Caco-2 (cell line): ENCODE measurements around the gene DPF3. TPM values are rescaled to one million over a fixed set of nuclear protein-coding genes. Genes with fewer than 3 reads are reported as not detected.

Source experiments
- BruUV-seq: library from RNA; stranded (reverse); fragments of 400-500 nt; replicated peaks from 2 replicates; lab custom pipeline; 2021; lab: Mats Ljungman, UMichigan
- CTCF ChIA-PET: fragments of 300-600 bp; sonication (Branson Sonifier 250); formaldehyde crosslinking; loops from one replicate; lab custom pipeline; 2022; ENCODE audit warnings: antibody characterized with exemption; lab: Charles Lee
- POLR2A ChIA-PET: fragments of 300-600 bp; sonication (Branson Sonifier 250); formaldehyde crosslinking; loops from one replicate; lab custom pipeline; 2022; ENCODE audit warnings: antibody characterized with exemption; lab: Charles Lee
- DNase-seq, 2 experiments: peaks; one replicate each; pipeline versions ENCODE4 v3.0.0 to v3.0.0-alpha.2; 2020 to 2022
- H3K27me3 ChIP-seq: replicated peaks from 2 replicates; pipeline ENCODE4 v1.6.0; 2011; ENCODE audit warnings: low read length; ENCODE audit not compliant: control insufficient read depth, insufficient read depth
- H3K36me3 ChIP-seq: 2 replicates; pipeline ENCODE4 v1.5.1; 2011; ENCODE audit warnings: low read length; ENCODE audit not compliant: control insufficient read depth, insufficient read depth
- H3K4me1 ChIP-seq: fragments of 250-450 bp; sonication (Bioruptor Pico); 2 replicates; pipeline ENCODE4 v1.5.1; 2020; ENCODE audit warnings: mild to moderate bottlenecking
- H3K4me3 ChIP-seq: 2 replicates; pipeline ENCODE4 v1.5.1; 2011; ENCODE audit warnings: low read depth, mild to moderate bottlenecking, control low read depth, low read length
- H3K9me3 ChIP-seq: fragments of 250-450 bp; sonication (Bioruptor Pico); 2 replicates; pipeline ENCODE4 v1.5.1; 2020; ENCODE audit warnings: mild to moderate bottlenecking, moderate library complexity
- H3K27ac Mint-ChIP-seq: one replicate; pipeline ENCODE4 v1.8.0; 2022; ENCODE audit warnings: mixed read lengths; ENCODE audit not compliant: unreplicated experiment
- H3K27me3 Mint-ChIP-seq: one replicate; pipeline ENCODE4 v1.8.0; 2022; ENCODE audit warnings: mixed read lengths; ENCODE audit not compliant: insufficient read depth, unreplicated experiment
- H3K36me3 Mint-ChIP-seq: one replicate; pipeline ENCODE4 v1.8.0; 2022; ENCODE audit warnings: mild to moderate bottlenecking, mixed read lengths; ENCODE audit not compliant: insufficient read depth, unreplicated experiment
- H3K4me1 Mint-ChIP-seq: one replicate; pipeline ENCODE4 v1.8.0; 2022; ENCODE audit warnings: low read depth, mixed read lengths; ENCODE audit not compliant: unreplicated experiment
- H3K4me3 Mint-ChIP-seq: one replicate; pipeline ENCODE4 v1.8.0; 2022; ENCODE audit warnings: mild to moderate bottlenecking, moderate library complexity, mixed read lengths; ENCODE audit not compliant: unreplicated experiment
- H3K9me3 Mint-ChIP-seq: one replicate; pipeline ENCODE4 v1.8.0; 2022; ENCODE audit warnings: mixed read lengths; ENCODE audit not compliant: unreplicated experiment
- CTCF ChIP-seq, 2 experiments: fragments of 200-600 bp in 1 of 2; IDR thresholded peaks; 1 replicate in 1 of 2; 2 replicates in 1 of 2; pipeline versions ENCODE4 v1.5.1 to v1.8.0; 2011 to 2022; ENCODE audit warnings: antibody characterized with exemption in 1 of 2, control low read depth in 1 of 2, inconsistent platforms in 1 of 2, low read depth in 1 of 2, low read length in 1 of 2, mild to moderate bottlenecking in 1 of 2, moderate library complexity in 1 of 2; ENCODE audit not compliant: insufficient read depth in 1 of 2, severe bottlenecking in 1 of 2, unreplicated experiment in 1 of 2
- intact Hi-C: fragments of 100-400 bp; cut with micrococcal nuclease; formaldehyde crosslinking; loops from one replicate; pipeline ENCODE4 v1.10.0; 2022; ENCODE audit not compliant: unreplicated experiment
- total RNA-seq: library from RNA; stranded (reverse); gene quantifications from 2 replicates; pipeline ENCODE4 v1.2.3, GENCODE V29; 2022

DPF3 gene
- total RNA-seq, 1 experiment from 2014 or later: not detected

GRCh38 chr14:72613975-72614319, 280.0 kb downstream of the DPF3 start:
- Mint-ChIP-seq H3K27ac (no peak overlapping the region), H3K9me3 (no peaks in the 10 kb centered on the region), H3K36me3 (no peaks in the 10 kb centered on the region), H3K27me3 (peaks cover 19% of the 10 kb centered on the region), H3K4me1 (no peaks in the 10 kb centered on the region), H3K4me3 (no peak overlapping the region)
- intact Hi-C loops: no loop called here
- ChIA-PET POLR2A (no interaction called here), CTCF (no interaction called here)
- Histone ChIP-seq H3K36me3 (no peaks in the 10 kb centered on the region), H3K27me3 (peaks cover 2% of the 10 kb centered on the region; the same call in 1 of the 2 replicates), H3K4me1 (no peaks in the 10 kb centered on the region), H3K9me3 (no peaks in the 10 kb centered on the region), H3K4me3 (no peak overlapping the region)
- no TSS peak for BruUV-seq
- no peak for TF ChIP-seq CTCF (IDR thresholded peaks at IDR 0.05; ENCODE audit: insufficient read depth in 1 of 2, low read depth in 1 of 2, low read length in 1 of 2, severe bottlenecking in 1 of 2, unreplicated experiment in 1 of 2)
- no peak for DNase-seq

GRCh38 chr14:72613231-72613974, 280.5 kb downstream of the DPF3 start:
- DNase-seq: no peak
- no peak overlapping the region for H3K4me3 Mint-ChIP-seq
- no peak overlapping the region for H3K4me3 ChIP-seq
- H3K27ac Mint-ChIP-seq: no peak overlapping the region
- H3K36me3 Mint-ChIP-seq: no peaks in the 10 kb centered on the region
- no peaks in the 10 kb centered on the region for H3K9me3 ChIP-seq
- intact Hi-C loops: no loop called here
- POLR2A ChIA-PET: no interaction called here
- no TSS peak for BruUV-seq
- H3K36me3 ChIP-seq: no peaks in the 10 kb centered on the region
- no peak for TF ChIP-seq CTCF (IDR thresholded peaks at IDR 0.05; ENCODE audit: insufficient read depth in 1 of 2, low read depth in 1 of 2, low read length in 1 of 2, severe bottlenecking in 1 of 2, unreplicated experiment in 1 of 2)
- no peaks in the 10 kb centered on the region for H3K4me1 ChIP-seq
- peaks cover 2% of the 10 kb centered on the region; the same call in 1 of the 2 replicates for H3K27me3 ChIP-seq
- no peaks in the 10 kb centered on the region for H3K9me3 Mint-ChIP-seq
- CTCF ChIA-PET: no interaction called here
- peaks cover 19% of the 10 kb centered on the region for H3K27me3 Mint-ChIP-seq
- no peaks in the 10 kb centered on the region for H3K4me1 Mint-ChIP-seq

GRCh38 chr14:72612041-72612440, 281.9 kb downstream of the DPF3 start:
- Mint-ChIP-seq H3K4me3 (no peak overlapping the region), H3K36me3 (no peaks in the 10 kb centered on the region), H3K9me3 (no peaks in the 10 kb centered on the region), H3K4me1 (no peaks in the 10 kb centered on the region), H3K27ac (no peak overlapping the region), H3K27me3 (peaks cover 19% of the 10 kb centered on the region)
- Histone ChIP-seq H3K27me3 (peaks cover 2% of the 10 kb centered on the region; the same call in 1 of the 2 replicates), H3K36me3 (no peaks in the 10 kb centered on the region), H3K9me3 (no peaks in the 10 kb centered on the region), H3K4me1 (no peaks in the 10 kb centered on the region), H3K4me3 (no peak overlapping the region)
- ChIA-PET CTCF (no interaction called here), POLR2A (no interaction called here)
- no TSS peak for BruUV-seq
- no peak for DNase-seq
- TF ChIP-seq CTCF (IDR thresholded peaks at IDR 0.05; ENCODE audit: insufficient read depth in 1 of 2, low read depth in 1 of 2, low read length in 1 of 2, severe bottlenecking in 1 of 2, unreplicated experiment in 1 of 2): no peak
- intact Hi-C loops: no loop called here
